Measurements from ENCODE around the gene SOX6.
A peak's percentile ranks its signal among the peaks of the same experiment; 100 is the strongest.

The SOX6 gene

GRCh38 chr11:15918674-15919073, 437.7 kb downstream of the SOX6 start:
- DNase-seq: no peak

GRCh38 chr11:15918212-15918611, 438.1 kb downstream of the SOX6 start:
- peak; percentile 19 for DNase-seq
